Fibroblast of the aortic adventitia (primary cell): Measurements from ENCODE around the gene MRPL4. TPM values are rescaled to one million over a fixed set of nuclear protein-coding genes. Genes with fewer than 3 reads are reported as not detected.

Source experiments
- DNase-seq: peaks from one replicate; pipeline ENCODE4 v3.0.0-alpha.2; 2010; ENCODE audit warnings: low read depth
- H3K4me3 ChIP-seq: 2 replicates; pipeline ENCODE4 v1.5.1; 2011; ENCODE audit warnings: low read depth, mild to moderate bottlenecking, control low read depth, low read length, moderate library complexity
- total RNA-seq: library from RNA; depleted of rRNA; stranded (reverse); fragments of >200 nt; gene quantifications from 2 replicates; pipeline ENCODE4 v1.2.3, GENCODE V29; 2012; ENCODE audit warnings: low replicate concordance
- TF ChIP-seq, protein P1 (sequence below): IDR thresholded peaks from 2 replicates; pipeline ENCODE4 v1.5.1; 2011; ENCODE audit warnings: mild to moderate bottlenecking, low read length, control low read depth, inconsistent platforms; ENCODE audit not compliant: insufficient read depth

Gene MRPL4
- total RNA-seq, 1 donor: 33.9 TPM

DNA sequence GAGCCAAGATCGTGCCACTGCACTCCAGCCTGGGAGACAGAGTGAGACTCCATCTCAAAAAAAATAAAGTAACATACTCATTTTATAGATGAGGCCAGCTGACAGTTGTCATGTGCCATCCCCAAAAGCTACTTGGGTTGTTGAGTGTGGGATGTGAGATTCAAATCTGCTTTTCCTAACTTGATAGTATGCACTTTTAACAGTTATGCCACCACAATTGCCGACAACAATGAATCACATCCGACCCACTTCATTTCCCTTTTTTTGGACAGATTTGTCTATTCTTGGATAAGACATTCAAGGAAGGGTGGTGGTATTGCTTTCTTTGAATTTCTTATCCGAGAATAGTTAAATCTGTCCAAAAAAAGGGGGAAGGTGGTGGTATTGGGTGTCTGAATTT lies 41.0 kb upstream of the MRPL4 start:
- DNase-seq: no peak
- H3K4me3 ChIP-seq: no peak overlapping the region
- TF ChIP-seq, protein P1, sequence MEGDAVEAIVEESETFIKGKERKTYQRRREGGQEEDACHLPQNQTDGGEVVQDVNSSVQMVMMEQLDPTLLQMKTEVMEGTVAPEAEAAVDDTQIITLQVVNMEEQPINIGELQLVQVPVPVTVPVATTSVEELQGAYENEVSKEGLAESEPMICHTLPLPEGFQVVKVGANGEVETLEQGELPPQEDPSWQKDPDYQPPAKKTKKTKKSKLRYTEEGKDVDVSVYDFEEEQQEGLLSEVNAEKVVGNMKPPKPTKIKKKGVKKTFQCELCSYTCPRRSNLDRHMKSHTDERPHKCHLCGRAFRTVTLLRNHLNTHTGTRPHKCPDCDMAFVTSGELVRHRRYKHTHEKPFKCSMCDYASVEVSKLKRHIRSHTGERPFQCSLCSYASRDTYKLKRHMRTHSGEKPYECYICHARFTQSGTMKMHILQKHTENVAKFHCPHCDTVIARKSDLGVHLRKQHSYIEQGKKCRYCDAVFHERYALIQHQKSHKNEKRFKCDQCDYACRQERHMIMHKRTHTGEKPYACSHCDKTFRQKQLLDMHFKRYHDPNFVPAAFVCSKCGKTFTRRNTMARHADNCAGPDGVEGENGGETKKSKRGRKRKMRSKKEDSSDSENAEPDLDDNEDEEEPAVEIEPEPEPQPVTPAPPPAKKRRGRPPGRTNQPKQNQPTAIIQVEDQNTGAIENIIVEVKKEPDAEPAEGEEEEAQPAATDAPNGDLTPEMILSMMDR: no peak

DNA sequence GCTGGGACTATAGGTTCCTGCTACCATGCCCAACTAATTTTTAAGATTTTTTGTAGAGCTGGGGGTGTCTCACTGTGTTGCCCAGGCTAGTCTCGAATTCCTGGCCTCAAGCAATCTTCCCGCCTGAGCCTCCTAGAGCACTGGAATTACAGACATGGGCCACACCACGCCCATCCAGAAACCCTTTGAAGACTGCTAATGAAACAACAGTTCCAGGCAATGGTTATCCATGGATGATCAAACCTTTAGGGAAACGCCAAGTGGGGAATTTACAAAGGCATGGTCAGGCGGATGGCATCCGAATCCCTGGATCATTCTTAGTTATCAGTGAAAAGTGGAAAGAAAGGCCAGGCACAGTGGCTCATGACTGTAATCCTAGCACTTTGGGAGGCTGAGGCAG lies 40.3 kb upstream of the MRPL4 start:
- no peak for DNase-seq
- TF ChIP-seq, protein P1: no peak
- no peak overlapping the region for H3K4me3 ChIP-seq

DNA sequence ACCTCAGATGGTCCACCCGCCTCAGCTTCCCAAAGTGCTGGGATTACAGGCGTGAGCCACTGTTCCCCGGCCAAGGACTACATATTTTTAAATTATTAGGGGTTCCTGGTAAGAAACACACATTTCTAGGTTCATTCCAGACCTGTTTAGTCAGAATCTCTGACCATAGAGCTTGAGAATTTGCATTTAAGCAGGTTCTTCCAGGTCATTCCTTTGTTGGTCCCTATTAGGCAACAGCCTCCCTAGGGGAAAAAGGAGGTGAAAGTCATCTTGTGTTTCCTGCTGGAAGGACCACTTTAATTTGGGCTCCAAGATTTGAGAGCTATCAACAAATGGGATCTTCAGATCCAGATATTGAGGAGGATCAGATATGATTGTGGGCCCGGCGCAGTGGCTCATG lies 37.2 kb upstream of the MRPL4 start:
- peak; percentile 61 for DNase-seq
- TF ChIP-seq, protein P1: no peak
- H3K4me3 ChIP-seq: no peak overlapping the region

DNA sequence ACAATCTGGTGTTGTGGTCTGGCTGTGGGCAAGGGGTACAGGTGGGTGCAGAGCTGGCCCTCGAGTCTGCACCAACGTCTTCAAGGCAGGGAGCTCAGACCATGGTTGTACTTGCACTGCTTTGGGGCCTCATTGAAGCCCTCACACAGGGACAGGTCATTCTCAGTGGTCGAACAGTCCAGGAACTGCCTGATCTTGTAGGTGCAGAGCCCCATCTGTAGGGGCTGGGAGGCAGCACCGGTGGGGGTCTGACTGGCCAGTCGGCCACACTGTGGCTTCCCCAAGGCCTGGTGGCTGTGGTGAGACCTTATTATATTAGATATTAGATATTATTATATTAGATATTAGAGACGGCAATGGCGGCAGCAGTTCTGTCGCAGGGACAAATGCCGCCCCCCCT lies 34.9 kb upstream of the MRPL4 start:
- TF ChIP-seq, protein P1: no peak
- no peak overlapping the region for H3K4me3 ChIP-seq
- DNase-seq: no peak

DNA sequence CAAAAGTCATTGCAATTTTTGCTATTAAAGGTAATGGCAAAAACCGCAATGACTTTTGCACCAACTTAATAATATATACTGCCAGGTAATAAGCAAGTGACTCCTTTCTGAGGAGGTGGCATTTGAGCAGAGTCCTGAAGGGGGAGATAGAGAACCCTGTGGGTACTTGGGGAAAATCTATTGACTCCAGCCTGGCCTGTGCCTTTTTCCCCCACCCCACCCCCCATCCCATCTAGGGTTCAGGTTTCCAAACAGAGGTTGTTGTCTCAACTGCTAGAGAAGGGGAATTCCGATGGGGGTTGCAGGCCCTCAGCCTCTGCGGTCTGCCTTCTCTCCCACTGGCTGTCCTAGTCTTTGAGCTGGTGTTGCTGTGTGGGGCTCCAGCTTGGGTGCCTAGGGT lies 32.3 kb upstream of the MRPL4 start:
- TF ChIP-seq, protein P1: peak; percentile 56
- H3K4me3 ChIP-seq: no peak overlapping the region
- peak; percentile 46 for DNase-seq

DNA sequence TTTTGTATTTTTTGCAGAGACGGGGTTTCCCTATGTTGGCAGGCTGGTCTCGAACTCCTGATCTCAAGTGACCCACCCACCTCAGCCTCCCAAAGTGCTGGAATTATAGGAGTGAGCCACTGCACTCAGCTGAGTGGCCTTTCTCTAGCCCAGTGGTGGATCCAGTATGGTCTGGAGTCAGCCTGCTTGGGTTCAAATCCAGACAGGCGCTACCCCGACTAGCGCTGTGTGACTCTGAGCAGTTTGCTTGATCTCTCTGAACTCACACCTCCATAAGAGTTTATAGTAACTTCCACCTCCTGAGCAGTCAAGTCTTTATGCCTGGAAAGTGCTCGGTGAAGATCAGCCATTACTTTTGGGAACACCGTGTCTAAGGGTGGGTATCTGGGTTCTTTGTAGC lies 31.3 kb upstream of the MRPL4 start:
- H3K4me3 ChIP-seq: no peak overlapping the region
- no peak for DNase-seq
- TF ChIP-seq, protein P1: no peak

DNA sequence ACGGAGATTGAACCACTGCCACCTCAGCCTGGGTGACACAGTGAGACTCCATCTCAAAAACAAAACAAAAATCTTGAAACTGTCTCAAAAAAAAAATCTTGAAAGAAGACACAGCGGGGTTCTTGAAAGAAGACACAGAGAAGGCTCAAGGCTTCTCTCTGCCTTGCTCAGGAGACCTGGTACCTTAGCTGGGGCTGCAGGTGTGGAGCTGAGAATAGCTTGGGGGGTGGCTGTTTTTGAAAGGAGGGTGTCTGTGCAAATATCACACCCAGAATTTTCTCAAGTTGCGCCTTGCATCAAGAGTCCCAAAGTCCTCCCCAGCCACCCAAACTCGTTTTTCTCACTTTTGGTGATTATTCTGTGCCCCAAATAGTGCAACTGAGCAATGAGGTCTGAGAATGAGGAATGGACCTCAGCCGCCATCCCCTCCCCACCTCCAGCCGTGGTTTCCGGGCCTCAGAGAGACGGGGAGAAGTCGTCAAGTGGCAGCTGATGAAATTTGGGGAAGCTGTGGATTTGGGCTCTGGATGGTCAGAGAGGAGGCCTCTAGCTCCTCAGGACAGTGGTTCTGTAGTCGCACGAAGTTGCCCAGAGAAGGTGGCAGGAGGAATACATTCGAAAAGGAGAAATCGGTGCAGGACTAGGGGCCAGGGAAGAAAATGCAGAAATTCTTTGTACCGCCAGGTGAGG lies 29.7 kb upstream of the MRPL4 start:
- TF ChIP-seq, protein P1: no peak
- H3K4me3 ChIP-seq: no peak overlapping the region
- DNase-seq: no peak
